SH-SY5Y (cell line): ENCODE results near the gene PCA3.

Experiments
- GATA2 ChIP-seq: IDR thresholded peaks from 2 replicates; pipeline ENCODE4 v1.6.1; 2011; ENCODE audit warnings: mild to moderate bottlenecking, low read depth, low read length
- GATA3 ChIP-seq: IDR thresholded peaks from 2 replicates; pipeline ENCODE4 v1.6.1; 2011; ENCODE audit warnings: low read depth, mild to moderate bottlenecking, low read length, moderate library complexity

- TF ChIP-seq GATA2 (no peak), GATA3 (no peak)
Observed at GRCh38 chr9:76743931-76744330, 20.3 kb upstream of the PCA3 start.
